Ishikawa (cell line): ENCODE results near the gene CAPN5.

Experiments
- CEBPB ChIP-seq: IDR thresholded peaks from 2 replicates; pipeline ENCODE4 v1.6.1; 2012
- EP300 ChIP-seq: IDR thresholded peaks from 2 replicates; pipeline ENCODE4 v1.6.1; 2012; ENCODE audit warnings: borderline replicate concordance
- USF1 ChIP-seq: IDR thresholded peaks from 2 replicates; pipeline ENCODE4 v1.6.1; 2012

GRCh38 chr11:77144857-77145428 is 78.2 kb downstream of the CAPN5 start:
- TF ChIP-seq CEBPB (no peak), USF1 (no peak), EP300 (no peak)
